GM18526 (cell line): ENCODE results near the gene KCNAB3.

Experiments used
- POLR2A ChIP-seq: IDR thresholded peaks from 3 replicates; pipeline ENCODE4 v1.6.1; 2011; ENCODE audit not compliant: insufficient read length; ENCODE audit errors: extremely low read depth

The KCNAB3 gene

DNA sequence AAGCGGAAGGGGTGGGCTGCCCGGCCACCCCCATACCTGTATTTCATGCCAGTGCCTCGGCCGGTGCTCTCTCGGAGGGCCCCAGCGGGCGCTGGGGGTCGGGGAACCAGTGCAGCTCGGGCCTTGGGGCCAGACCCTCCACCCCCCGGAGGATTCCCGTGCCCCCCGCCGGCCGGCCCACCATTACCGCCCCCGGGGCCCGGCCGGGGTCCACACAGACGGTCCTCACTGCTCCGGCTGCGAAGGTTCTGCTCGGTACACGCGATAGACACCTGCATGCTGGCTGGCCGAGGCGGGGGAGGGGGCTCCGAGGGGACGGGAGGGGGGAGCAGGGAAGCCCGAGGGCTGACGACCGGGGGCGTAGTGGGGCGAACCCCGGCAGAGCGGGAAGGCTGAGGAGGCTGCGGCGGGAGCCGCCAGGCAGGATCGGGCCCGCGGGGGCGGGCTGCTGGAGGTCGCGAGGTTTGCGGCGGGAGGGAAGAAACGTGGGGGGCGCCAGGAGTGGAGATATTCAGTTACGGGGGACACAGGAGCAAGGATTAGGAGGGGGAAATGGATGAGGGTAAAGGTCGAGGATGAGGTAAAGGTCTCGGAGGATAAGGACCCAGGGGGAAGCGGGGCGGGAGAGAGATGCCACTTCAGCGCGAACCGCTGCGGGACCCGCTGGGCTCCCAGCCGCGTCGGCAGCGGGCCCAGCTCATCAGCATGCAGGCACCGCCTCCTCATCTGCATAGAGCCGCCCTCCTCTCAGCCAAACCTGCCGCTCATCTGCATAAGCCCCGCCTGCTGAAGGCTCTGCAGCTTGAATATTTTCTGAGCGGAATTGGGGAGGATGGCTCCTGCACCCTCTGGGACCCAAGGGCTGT is at the start of gene KCNAB3:
Gene KCNAB3 (minus strand): TSS at position 699 of the 866 bp plus-strand sequence. CDS start 421 bp downstream, at position 278.
- TF ChIP-seq POLR2A = no peak

DNA sequence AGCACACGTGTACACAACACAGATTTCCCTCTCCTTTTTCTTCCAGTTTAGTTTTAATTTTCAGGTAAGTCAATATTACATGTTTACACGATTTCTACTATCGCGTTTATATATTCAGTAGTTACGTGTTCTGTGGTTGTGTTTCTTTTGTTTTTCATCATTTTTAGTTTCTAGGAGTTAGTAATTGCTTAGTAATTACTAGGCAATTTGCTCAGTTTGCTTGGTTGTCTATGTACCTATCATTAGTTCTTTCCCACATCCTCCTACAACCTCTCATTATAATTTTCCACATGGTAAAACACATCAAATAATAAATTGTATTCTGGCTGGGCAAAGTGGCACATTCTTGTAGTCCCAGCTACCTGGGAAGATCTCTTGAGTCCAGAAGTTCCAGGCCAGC is 48.1 kb upstream of the KCNAB3 start:
- no peak for TF ChIP-seq POLR2A

DNA sequence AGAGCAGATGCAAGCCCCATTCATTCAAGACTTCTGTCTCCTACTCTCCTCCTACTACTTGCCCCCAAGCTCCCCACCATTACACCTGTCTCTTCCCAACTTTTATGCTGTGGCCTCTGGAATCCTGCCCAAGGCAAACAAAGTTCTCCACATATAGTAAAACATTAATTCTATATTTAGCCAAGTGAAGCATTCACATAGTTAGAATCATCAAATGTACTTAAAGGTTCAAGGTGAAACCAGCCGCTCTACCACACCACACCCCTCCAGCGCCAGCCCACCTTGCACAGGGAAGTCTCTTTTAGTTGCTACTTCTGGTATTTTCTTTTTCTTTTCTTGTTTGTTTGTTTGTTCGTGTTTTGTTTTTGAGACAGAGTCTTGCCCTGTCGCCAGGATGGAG is 47.4 kb upstream of the KCNAB3 start:
- no peak for TF ChIP-seq POLR2A

DNA sequence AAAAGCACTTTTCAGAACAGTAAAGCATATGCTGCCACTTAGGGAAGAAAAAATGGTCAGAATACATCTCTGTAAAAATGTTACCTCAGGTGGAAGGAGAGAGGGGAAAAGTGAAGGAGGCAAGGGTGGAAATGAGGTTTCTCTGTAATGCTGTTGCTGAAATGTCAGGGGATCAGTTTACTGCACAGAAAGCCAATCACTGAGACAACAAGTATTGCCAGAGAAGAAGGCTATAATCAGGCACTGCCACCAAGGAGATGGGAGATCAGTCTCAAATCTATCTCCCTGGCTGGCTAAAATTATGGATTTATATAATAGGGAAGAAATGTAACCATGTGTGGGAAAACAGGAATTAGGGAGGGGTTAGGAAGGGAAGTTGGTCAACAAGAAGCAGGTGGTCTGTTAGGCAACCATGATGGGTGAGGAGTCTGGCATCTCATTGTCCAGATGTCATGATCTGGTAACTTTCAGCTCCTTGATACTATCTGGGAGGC is 45.0 kb upstream of the KCNAB3 start:
- no peak for TF ChIP-seq POLR2A

DNA sequence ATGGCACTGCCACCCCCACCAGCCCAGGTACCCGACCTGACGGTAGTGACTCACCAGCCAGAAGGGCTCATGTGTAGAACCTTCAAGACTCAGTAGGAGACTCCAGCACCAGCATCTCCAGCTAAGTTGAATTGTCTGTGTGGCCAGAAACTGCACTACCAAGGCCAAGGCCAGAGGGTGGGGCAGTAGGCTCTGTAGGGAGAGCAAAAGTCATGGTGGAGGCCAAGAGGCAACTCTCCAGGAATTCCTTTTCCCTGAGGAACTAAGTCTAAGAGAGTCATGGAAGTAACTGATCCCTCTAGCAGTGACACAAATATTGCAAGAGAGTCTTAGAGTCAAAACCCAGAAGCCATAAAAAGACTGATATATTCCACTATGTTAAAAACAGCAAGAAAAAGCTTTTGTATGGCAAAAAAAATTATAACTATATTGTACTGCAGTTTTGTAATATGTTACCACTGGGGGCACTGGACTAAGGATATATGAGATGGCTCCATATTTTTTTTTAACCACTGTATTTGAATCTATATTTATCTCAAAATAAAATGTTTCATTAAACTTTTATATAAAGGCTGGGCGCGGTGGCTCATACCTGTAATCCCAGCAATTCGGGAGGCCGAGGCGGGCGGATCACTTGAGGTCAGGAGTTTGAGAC is 42.6 kb upstream of the KCNAB3 start:
- TF ChIP-seq POLR2A = no peak

DNA sequence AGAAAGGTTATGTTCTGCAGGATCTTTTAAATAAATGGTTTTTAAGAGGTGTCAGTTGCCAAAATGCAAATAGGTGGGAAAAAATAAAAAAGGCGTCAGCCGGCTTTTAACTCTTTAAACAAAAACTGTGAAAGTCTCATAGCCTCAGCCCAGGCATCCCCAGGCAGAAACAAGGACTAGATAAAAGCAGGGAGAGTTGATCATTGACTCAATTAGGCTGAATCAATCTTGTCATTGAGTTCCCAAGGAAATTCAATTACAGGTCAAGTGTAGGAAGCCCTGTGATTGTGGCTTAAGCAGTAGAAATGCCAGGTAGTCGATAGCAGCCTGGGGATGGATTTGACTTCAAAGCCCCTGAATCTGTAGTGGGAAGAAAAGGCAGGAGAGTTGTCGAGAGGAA is 42.0 kb upstream of the KCNAB3 start:
- no peak for TF ChIP-seq POLR2A

DNA sequence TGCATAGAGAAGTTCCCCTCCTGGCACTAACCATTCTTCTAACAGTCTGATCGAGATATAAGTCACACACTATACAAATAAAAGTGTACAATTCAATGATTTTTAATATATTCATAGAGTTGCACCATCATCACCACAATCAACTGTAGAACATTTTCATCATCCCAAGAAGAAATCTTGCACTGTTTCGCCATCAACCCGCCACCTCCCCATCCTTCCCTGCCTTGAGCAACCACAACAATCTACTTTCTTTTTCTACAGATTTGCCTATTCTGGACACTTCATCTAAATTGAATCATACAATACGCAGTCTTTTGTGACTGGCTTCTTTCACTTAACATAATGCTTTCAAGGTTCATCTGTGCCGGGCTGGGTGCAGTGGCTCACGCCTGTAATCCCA is 39.8 kb upstream of the KCNAB3 start:
- no peak for TF ChIP-seq POLR2A

DNA sequence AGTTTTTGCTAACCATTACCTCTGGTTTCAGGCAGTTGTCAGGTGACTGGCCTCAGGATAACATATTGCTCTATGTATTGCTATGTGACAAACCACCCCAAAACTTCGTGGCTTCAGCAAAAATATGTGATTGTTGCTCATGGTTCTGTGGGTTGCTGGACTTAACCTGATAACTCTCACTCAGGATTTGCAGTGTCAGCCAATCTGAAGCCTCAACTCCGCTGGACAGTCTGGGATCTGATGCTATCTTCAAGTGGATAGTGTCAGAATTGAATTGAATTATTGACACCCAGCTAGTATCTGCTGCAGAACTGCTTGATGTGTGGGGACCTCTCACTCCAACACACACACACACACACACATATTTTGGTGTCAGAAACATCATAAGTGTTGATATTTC is 38.1 kb upstream of the KCNAB3 start:
- TF ChIP-seq POLR2A = no peak

DNA sequence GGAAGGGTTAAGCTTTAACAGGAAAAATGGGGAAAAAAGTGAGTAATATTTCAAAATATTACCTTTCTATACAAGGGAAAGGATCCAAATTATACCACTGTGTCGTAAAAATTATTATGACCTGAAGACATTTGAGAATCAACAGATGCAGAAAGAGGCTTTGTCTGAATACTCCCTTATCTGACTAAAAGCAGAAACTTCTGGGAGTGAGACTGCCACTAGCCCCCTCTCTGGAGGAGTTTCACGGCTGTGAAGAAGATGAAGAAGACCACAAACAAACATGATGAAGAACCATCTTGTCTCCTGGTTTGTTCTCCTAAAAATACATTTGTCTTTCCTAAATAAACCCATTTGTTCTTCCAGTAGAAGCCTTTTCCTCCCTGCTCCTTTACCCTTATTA is 31.8 kb upstream of the KCNAB3 start:
- TF ChIP-seq POLR2A = no peak

DNA sequence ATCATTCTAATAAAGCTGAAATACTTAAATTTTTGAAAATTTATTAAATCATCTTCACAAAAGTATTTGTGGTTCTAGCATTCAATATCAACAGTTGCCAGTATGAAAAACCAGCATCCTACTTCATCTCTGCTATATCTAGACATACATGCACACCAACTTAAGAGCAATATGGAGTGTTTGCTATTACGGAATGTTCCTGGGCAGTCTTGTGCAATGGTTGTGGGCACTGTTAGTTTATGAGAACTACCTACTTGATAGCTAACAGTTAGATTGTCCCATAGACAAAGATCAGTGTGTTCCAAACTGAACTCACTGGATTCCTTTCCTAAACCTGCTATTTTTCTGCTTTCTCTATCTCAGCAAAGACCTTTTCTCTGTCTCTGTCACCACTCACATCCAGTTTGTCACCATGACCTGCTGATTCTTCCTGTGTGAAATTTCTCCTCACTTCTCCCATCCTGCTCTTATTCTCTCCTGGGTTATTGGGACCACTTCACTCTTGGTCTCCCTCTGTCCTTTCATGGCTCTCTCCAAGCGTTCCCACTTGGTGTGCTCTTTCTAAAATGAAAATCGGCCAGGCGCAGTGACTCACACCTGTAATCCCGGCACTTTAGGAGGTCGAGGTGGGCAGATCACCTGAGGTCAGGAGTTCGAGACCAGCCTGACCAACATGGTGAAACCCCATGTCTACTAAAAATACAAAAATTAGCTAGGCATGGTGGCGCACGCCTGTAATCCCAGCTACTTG is 30.0 kb upstream of the KCNAB3 start:
- no peak for TF ChIP-seq POLR2A

DNA sequence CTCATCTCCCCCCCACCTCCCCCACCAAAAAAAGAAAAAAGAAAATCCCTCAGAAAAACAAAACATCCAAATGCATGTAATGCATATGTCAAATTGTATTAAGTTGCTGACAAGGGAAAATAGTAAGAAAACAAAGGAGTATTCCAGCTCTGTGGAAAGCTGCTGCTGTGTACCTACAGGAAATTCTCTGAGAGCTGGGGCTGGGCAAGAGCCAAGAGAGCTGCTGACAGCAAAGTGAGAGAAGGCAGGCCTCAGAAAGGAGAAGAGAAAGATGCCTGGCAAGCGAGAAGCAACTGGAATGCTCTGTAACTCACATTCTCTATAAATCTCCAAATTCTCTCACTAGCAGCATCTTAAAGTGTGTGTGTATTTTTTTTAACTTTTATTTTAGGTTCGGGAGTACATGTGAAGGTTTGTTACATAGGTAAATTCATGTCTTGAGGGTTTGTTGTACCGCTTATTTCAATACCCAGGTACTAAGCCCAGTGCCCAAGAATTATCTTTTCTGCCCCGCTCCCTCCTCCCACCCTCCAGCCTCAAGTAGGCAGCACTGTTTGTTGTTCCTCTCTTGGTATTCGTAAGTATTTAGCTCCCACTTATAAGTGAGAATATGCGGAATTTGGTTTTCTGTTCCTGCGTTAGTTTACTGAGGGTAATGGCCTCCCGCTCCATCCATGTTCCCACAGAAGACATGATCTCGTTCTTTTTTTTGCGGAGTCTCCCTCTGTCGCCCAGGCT is 26.7 kb upstream of the KCNAB3 start:
- TF ChIP-seq POLR2A = no peak

DNA sequence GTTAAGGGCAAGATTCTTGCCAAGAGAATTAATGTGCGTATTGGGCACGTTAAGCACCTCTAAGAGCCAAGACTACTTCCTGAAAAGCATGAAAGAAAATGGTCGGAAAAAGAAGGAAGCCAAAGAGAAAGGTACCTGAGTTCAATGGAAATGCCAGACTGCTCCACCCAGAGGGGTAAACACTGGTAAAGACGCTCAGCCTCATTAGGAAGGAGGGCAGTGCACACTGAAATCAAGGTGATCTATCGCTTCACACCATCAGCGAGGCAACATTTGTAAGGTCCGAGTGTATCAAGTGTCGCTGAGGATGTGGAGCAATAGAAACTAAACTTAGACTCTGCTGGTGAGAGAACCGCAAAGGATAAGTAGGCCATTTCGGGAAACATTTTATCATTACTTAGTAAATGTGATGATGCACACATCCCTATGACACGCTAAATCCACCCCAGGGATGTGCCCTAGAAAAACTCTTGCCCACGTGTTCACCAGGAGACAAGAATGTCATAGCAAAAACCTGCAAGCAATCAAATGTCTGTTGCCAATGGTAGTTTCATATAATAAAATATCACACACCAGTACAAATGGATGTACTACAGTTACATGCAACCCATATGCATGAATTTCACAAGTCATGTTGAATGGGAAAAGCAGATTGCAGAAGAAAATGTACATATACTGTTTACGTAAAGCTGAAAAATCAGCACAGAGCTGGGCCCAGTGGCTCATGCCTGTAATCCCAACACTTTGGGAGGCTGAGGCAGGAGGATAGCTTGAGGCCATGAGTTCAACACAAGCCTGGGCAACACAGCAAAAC is 26.0 kb upstream of the KCNAB3 start:
- no peak for TF ChIP-seq POLR2A

DNA sequence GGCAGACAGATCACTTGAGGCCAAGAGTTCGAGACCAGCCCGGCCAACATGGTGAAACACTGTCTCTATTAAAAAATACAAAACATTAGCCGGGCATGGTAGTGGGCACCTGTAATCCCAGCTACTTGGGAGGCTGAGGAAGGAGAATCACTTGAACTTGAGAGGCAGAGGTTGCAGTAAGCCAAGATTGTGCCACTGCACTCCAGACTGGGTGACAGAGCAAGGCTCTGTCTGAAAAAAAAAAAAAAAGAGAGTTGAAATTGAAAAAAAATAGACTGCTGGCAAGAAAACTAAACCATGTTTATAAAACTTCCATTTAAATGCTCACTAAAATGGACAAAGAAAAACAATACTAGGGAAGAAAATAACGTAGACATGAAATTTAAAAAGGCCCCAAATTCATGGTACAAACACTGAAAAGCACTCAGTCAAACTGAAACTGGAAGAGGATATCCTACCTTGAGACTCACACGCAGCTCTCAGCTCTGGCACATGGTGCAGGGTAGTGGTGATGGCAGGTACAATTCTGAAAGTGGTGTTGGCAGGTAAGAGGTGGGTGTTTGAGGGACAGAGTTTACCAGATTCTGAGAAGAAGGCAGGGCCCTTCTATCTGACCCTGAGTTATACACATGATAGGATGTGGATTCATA is 21.6 kb upstream of the KCNAB3 start:
- no peak for TF ChIP-seq POLR2A

DNA sequence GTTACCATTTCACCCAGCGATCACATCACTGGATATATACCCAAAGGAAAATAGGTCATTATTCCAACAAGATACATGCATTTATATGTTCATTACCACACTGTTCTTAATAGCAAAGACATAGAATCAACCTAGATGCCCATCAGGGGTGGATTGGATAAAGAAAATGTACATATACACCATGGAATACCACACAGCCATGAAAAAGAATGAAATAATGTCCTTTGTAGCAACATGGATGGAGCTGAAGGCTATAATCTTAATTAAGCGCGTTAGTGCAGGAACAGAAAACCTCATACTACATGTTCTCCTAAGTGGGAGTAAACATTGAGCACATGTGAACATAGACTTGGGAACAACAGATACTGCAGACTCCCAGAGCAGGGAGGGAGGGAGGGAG is 20.9 kb upstream of the KCNAB3 start:
- TF ChIP-seq POLR2A = no peak
